WERI-Rb-1 (cell line): ENCODE results near the gene PTPN14.
"Not testable (repeated sequence)": the region's sequence is repeated elsewhere in the genome, so short reads cannot be mapped to it uniquely, and the experiment has no call there.

ENCODE experiments used
- DNase-seq: peaks from one replicate; pipeline ENCODE4 v3.0.0-alpha.2; 2020
- H3K27ac ChIP-seq: fragments of 250-450 bp; sonication (Bioruptor Pico); 2 replicates; pipeline ENCODE4 v1.5.1; 2020; ENCODE audit warnings: mild to moderate bottlenecking, moderate library complexity
- H3K27me3 ChIP-seq: fragments of 250-450 bp; sonication (Bioruptor Pico); 2 replicates; pipeline ENCODE4 v1.5.1; 2021; ENCODE audit warnings: mild to moderate bottlenecking, low read depth, moderate library complexity; ENCODE audit not compliant: insufficient read depth, severe bottlenecking
- H3K36me3 ChIP-seq: fragments of 250-450 bp; sonication (Bioruptor Pico); 2 replicates; pipeline ENCODE4 v1.5.1; 2020; ENCODE audit warnings: mild to moderate bottlenecking, moderate library complexity
- H3K4me3 ChIP-seq: 2 replicates; pipeline ENCODE4 v1.5.1; 2011; ENCODE audit warnings: low read depth, mild to moderate bottlenecking, control low read depth, low read length
- H3K9me3 ChIP-seq: fragments of 250-450 bp; sonication (Bioruptor Pico); 2 replicates; pipeline ENCODE4 v1.5.1; 2021; ENCODE audit warnings: mild to moderate bottlenecking, moderate library complexity; ENCODE audit not compliant: severe bottlenecking
- TF ChIP-seq, protein P1 (sequence below): IDR thresholded peaks from 2 replicates; pipeline ENCODE4 v1.5.1; 2011; ENCODE audit warnings: low read depth, mild to moderate bottlenecking, control low read depth, inconsistent platforms, low read length

The PTPN14 gene

DNA sequence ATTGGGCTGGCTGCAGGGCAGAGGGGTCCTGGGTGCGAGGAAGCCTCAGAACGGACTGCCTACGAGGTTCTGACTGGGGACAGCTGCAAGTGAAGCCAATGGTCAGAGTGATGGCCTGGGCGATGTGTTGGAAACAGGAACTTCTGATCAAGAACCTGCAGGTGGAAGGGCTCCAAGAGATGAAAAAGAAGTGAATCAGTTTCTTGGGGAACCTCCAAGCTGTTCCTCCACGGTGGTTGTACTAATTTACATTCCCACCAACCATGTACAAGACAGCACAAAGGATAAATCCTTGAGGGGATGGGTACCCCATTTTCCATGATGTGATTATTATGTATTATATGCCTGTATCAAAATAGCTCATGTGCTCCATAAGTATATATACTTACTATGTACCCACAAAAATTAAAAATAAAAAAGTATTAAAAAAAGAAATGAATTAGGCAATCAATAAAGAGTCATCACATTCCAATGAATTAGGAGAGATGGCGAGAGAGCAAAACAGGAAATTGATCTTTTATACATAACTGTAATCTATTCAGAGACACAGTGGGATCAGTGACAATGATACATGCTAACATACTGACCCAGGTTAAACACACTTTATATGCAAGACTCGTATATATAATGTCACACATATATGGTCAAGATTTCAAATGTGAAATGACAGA is 58.1 kb downstream of the PTPN14 start:
- TF ChIP-seq, protein P1, sequence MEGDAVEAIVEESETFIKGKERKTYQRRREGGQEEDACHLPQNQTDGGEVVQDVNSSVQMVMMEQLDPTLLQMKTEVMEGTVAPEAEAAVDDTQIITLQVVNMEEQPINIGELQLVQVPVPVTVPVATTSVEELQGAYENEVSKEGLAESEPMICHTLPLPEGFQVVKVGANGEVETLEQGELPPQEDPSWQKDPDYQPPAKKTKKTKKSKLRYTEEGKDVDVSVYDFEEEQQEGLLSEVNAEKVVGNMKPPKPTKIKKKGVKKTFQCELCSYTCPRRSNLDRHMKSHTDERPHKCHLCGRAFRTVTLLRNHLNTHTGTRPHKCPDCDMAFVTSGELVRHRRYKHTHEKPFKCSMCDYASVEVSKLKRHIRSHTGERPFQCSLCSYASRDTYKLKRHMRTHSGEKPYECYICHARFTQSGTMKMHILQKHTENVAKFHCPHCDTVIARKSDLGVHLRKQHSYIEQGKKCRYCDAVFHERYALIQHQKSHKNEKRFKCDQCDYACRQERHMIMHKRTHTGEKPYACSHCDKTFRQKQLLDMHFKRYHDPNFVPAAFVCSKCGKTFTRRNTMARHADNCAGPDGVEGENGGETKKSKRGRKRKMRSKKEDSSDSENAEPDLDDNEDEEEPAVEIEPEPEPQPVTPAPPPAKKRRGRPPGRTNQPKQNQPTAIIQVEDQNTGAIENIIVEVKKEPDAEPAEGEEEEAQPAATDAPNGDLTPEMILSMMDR, result no peak
- H3K27me3 ChIP-seq, result no peaks in the 10 kb centered on the region
- H3K4me3 ChIP-seq, result no peak overlapping the region
- no peak overlapping the region for H3K27ac ChIP-seq
- DNase-seq, result no peak
- H3K36me3 ChIP-seq, result no peaks in the 10 kb centered on the region
- H3K9me3 ChIP-seq, result no peaks in the 10 kb centered on the region

DNA sequence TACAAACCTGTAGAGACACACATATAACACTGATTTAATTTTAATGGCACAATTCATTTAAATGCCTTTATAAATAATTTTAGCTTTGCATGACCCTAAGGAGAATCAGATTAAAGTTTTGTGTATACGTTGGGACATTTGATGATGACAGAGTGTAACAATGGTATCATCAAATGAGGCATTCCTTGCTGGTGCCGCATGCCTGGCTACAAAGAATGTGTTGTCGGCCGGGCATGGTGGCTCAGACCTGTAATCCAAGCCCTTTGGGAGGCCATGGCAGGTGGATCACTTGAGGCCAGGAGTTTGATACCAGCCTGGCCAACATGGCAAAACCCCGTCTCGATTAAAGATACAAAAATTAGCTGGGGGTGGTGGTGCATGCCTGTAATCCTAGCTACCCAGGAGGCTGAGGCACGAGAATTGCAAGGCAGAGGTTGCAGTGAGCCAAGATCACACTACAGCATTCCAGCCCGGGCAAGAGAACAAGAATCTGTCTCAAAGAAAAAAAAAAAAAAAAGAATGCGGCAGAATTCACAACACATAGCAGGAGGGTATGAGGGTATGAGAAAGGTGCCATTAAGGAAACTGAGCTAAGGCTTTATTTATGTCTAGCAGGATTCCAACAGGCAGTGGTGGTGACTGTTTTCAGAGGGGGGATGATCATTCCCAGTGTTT is 58.9 kb downstream of the PTPN14 start:
- Histone ChIP-seq H3K27me3 (no peaks in the 10 kb centered on the region), H3K4me3 (no peak overlapping the region), H3K36me3 (no peaks in the 10 kb centered on the region), H3K9me3 (no peaks in the 10 kb centered on the region), H3K27ac (no peak overlapping the region)
- DNase-seq, result no peak
- TF ChIP-seq, protein P1, result no peak

DNA sequence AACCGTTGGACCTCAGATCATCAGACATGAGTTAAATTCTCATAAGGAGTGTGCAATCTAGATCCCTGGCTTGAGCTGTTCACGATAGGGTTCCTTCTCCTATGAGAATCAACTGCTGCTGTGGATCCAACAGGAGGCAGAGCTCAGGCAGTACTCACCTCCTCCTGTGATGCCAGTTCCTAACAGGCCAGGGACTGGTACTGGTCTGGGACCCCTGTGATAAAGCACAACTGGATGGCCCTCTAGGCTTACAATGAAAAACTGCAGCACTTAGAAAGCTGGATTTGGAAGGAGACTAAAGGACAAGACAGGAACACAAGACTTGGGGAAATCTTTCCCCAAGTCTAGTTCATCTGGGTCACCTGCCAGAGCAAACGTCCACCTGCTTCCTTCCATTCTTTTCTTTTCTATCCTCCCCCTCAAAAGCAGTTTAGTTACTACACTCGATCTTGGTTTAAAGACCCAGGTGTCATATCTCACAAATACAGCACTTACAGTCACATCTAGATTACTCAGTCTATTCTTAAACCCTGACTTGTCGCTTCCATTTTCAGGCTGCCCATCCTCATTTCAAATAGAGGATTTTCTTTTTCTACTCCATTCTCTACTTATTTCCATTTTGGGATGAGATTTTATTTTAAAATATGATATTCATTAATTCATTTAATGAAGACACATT is 59.8 kb downstream of the PTPN14 start:
- no peaks in the 10 kb centered on the region for H3K9me3 ChIP-seq
- TF ChIP-seq, protein P1, result no peak
- H3K27me3 ChIP-seq, result no peaks in the 10 kb centered on the region
- no peak overlapping the region for H3K4me3 ChIP-seq
- no peak overlapping the region for H3K27ac ChIP-seq
- DNase-seq, result no peak
- H3K36me3 ChIP-seq, result no peaks in the 10 kb centered on the region

DNA sequence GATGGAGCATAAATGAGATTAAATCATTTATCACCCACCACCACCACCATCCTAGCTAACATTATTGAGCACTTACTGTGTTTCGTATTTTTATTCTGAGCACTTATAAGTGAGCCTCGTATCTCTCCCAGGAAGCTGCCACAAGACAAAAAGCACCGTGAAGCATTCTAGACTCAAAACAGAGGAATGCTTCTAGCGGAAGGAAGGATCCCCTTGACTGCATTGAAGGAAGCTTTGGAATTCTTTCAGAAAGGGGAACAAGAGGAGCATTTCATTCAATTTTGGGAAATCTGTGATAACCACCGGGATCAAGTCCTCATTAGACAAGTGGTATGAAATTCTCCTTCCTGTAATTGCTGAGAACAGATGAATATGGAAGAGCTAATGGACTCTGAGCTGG is 66.3 kb downstream of the PTPN14 start:
- Histone ChIP-seq H3K9me3 (no peaks in the 10 kb centered on the region), H3K4me3 (no peak overlapping the region), H3K36me3 (no peaks in the 10 kb centered on the region), H3K27ac (no peak overlapping the region), H3K27me3 (no peaks in the 10 kb centered on the region)
- DNase-seq, result no peak
- TF ChIP-seq, protein P1, result no peak

DNA sequence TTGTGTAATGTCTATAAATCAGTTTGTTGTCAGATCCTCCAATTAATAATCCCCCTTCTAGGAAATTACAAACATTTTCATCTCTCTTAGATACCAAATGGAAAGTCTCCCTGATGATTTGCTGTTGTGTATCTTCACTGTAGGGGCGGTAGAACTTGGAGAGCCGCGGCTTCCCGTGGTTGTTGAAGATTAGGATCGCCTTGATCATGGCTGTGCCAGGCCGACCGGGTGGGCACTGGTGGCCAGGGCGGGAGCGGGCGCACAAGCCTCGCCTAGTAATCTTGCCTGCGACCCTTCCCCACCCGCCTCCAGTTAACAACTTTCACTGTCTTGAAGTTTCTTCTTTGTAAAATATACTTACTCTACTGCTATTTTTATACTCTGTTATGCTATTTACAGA is 68.2 kb downstream of the PTPN14 start:
- H3K4me3 ChIP-seq, DNase-seq, H3K36me3 ChIP-seq, H3K27ac ChIP-seq, H3K27me3 ChIP-seq, H3K9me3 ChIP-seq: not testable (repeated sequence)

DNA sequence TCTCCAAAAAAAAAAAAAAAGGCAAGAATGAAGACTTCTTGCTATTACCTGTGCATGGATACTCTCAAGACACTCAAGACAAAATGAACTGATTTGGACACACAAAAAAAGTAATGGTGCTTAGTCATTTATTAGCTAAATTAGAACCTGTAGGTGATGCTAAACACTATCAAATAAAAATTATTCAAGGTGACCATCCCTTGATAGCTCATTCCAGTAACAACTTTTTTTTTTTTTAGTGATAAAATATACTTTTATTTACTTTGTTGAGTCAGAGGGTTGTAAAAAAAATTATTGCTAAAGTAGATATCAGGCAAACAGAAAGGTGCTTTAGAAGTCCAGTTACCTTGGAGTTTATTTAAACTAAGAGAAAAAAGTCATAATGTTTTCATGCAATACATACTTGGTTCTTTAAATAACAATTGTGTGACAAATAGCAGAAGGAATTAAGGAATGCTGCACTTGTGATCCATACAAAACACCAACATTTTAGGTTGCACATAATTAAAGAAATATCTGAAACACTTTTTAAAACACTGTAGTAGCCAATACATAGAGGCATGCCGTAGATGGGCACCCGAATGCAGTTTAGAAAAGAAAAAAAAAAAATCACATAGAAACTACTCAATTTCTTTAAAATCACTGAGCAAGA is 69.3 kb downstream of the PTPN14 start:
- DNase-seq, H3K9me3 ChIP-seq, H3K36me3 ChIP-seq, H3K27ac ChIP-seq, H3K27me3 ChIP-seq, H3K4me3 ChIP-seq: not testable (repeated sequence)
